WERI-Rb-1 (cell line): Measurements from ENCODE around the gene KLC3.
"Not testable (repeated sequence)": the region's sequence is repeated elsewhere in the genome, so short reads cannot be mapped to it uniquely, and the experiment has no call there.

Source experiments
- DNase-seq: peaks from one replicate; pipeline ENCODE4 v3.0.0-alpha.2; 2020
- H3K27ac ChIP-seq: fragments of 250-450 bp; sonication (Bioruptor Pico); 2 replicates; pipeline ENCODE4 v1.5.1; 2020; ENCODE audit warnings: mild to moderate bottlenecking, moderate library complexity
- H3K27me3 ChIP-seq: fragments of 250-450 bp; sonication (Bioruptor Pico); 2 replicates; pipeline ENCODE4 v1.5.1; 2021; ENCODE audit warnings: mild to moderate bottlenecking, low read depth, moderate library complexity; ENCODE audit not compliant: insufficient read depth, severe bottlenecking
- H3K36me3 ChIP-seq: fragments of 250-450 bp; sonication (Bioruptor Pico); 2 replicates; pipeline ENCODE4 v1.5.1; 2020; ENCODE audit warnings: mild to moderate bottlenecking, moderate library complexity
- H3K4me3 ChIP-seq: 2 replicates; pipeline ENCODE4 v1.5.1; 2011; ENCODE audit warnings: low read depth, mild to moderate bottlenecking, control low read depth, low read length
- H3K9me3 ChIP-seq: fragments of 250-450 bp; sonication (Bioruptor Pico); 2 replicates; pipeline ENCODE4 v1.5.1; 2021; ENCODE audit warnings: mild to moderate bottlenecking, moderate library complexity; ENCODE audit not compliant: severe bottlenecking
- CTCF ChIP-seq: IDR thresholded peaks from 2 replicates; pipeline ENCODE4 v1.5.1; 2011; ENCODE audit warnings: low read depth, mild to moderate bottlenecking, control low read depth, inconsistent platforms, low read length

The KLC3 gene

DNA sequence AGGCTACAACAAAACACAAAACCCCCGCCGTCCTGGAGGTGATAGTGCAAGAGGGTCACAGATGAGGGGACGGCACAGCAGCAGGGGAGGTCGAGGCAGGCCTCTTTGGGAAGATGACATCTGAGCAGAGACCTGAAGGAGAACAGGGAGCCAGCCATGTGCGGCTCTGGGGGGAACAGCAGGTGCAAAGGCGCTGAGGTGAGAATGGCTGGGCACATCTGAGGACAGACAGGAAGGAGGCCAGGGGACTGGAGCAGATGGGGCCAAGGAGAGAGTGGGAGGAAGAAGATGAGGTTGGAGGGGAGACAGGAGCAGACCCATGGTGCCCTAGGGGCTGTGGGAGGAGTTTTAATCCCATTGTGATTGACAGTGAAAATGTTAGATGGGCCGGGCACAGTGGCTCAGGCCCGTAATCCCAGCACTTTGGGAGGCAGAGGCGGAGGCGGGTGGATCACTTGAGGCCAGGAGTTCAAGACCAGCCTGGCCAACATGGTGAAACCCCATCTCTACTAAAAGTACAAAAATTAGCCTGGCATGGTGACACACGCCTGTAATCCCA, 16.1 kb upstream of the KLC3 start:
- no peaks in the 10 kb centered on the region for H3K36me3 ChIP-seq
- no peak overlapping the region for H3K4me3 ChIP-seq
- no peak overlapping the region for H3K27ac ChIP-seq
- no peaks in the 10 kb centered on the region for H3K9me3 ChIP-seq
- DNase-seq: peak; percentile 37
- H3K27me3 ChIP-seq: no peaks in the 10 kb centered on the region
- TF ChIP-seq CTCF: no peak

DNA sequence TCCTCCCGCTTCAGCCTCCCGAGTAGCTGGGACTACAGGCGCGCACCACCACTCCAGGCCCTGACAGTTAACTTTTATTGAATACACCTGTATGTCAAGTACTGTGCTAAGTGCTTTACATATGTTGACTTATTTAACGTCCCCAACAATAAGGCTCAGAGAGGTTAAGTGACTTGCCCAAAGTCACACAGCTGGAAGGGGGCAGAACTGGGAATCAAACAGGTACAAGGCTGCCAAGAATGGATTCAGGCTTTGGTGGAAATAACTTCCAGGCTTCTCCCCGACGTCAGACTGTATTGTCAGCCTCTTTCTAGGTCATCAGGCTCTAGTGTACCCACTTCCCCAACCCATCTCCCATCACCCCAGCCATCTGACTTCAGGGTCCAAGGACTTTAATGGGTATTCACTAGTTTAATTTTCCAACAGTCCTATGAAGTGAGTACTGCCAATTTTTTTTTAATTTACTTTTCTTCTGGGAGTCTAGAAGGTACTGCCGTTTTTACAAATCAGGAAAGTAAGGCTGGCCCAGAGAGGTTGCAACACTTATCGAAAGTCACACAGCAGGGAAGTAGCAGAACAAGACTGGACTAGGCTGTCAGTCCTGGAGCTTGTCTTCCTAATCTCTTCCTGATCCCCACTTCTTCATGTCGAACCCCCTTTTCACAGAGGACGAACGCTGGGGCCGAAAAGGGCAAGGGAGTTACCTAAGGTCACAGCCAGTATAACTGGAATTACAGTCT, 13.0 kb upstream of the KLC3 start:
- no peak overlapping the region for H3K27ac ChIP-seq
- H3K4me3 ChIP-seq: no peak overlapping the region
- no peak for TF ChIP-seq CTCF
- no peaks in the 10 kb centered on the region for H3K9me3 ChIP-seq
- DNase-seq: no peak
- H3K27me3 ChIP-seq: no peaks in the 10 kb centered on the region
- no peaks in the 10 kb centered on the region for H3K36me3 ChIP-seq

DNA sequence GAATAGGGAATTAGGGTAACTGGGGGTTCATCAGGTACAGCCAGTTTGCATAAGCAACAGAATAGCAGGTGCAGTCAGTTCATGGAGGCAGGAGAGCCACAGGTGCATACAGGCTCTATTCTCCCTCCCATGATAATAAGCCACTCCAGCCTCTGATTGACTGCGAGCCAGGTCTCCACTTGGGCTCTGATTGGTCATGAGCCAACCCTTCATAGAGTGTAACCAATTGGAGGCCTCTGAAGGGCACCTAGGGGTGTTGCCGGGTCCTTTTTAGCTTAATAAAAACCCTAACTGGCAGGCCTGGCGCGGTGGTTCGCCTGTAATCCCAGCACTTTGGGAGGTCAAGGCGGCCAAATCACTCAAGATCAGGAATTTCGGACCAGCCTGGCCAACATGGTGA, 9.1 kb upstream of the KLC3 start:
- Histone ChIP-seq H3K9me3 (no peaks in the 10 kb centered on the region), H3K36me3 (no peaks in the 10 kb centered on the region), H3K27ac (no peak overlapping the region), H3K27me3 (no peaks in the 10 kb centered on the region), H3K4me3 (no peak overlapping the region)
- no peak for DNase-seq
- no peak for TF ChIP-seq CTCF

DNA sequence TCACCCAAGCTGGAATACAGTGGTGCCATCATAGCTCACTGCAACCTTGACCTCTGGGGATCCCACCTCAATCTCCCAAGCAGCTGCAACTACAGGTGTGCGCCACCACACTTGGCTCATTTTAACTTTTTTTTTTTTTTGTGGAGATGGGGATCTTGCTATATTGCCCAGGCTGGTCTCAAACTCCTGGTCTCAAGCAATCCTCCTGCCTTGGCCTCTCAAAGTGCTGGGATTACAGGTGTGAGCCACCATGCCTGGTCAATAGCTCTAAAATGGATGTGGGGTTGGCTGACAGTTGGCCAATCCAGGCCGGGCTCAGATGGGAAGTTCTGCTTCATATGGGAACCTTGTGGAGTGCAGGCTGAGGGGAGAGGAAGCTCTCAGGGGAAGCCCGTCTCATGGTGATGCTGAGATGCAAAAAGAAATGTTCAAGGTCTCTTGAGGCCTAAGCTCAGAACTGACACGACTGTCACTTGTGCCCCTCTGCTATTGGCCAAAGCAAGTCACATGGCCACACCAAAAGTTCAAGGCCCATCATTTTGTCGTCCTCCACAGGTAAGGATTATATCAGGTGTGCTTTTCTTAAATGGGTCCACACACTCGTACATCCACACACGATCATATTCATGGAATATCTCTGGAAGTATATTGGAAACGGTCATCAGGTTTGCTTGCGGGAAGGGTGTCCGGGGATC, 6.8 kb upstream of the KLC3 start:
- Histone ChIP-seq H3K9me3 (no peaks in the 10 kb centered on the region), H3K36me3 (no peaks in the 10 kb centered on the region), H3K27ac (no peak overlapping the region), H3K27me3 (no peaks in the 10 kb centered on the region), H3K4me3 (no peak overlapping the region)
- no peak for DNase-seq
- no peak for TF ChIP-seq CTCF

DNA sequence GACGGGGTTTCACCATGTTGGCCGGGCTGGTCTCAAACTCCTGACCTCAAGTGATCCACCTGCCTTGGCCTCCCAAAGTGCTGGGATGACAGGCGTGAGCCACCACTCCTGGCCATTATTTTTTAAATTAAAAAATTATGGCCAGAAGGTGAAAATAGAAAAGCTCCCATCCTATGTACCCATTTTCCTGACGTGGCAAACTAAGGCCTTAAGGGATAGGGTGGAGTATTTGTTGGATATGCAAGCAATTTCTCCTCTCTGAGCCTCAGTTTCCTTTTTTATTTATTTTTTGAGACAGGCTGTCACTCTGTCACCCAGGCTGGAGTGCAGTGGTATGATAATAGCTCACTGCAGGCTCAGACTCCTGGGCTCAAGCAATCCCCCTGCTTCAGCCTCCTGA, 5.7 kb upstream of the KLC3 start:
- not testable (repeated sequence) for H3K9me3 ChIP-seq, H3K4me3 ChIP-seq, DNase-seq, H3K27me3 ChIP-seq, H3K27ac ChIP-seq, H3K36me3 ChIP-seq

DNA sequence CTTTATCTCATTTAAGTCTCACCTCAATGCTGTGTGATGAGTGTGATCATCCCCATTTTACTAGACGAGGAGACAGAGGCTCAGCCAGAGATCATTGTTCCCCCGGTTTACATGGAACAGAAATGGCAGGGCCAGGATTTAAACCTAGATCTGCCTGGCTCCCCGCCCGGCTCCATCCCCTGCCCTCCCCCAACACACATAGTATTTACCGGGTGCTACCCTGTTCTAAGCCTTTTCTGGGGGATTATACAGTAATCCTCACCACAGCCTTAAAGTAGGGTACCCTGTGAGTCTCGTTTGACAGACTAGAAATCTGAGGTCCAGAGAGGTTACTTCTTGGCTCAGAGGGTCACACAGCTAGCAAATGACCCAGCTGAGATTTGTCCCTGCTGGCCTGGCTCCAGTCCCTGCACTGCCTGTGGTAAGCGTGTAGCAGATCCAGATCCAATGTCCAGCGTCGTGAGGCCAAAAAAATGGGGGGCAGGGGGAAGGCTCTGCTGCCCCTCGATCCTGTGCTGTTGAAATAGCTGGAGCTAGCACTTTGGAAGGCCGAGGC, 3.8 kb upstream of the KLC3 start:
- Histone ChIP-seq H3K9me3 (no peaks in the 10 kb centered on the region), H3K4me3 (no peak overlapping the region), H3K27ac (peak overlapping the region; percentile 69), H3K27me3 (no peaks in the 10 kb centered on the region), H3K36me3 (no peaks in the 10 kb centered on the region)
- peak; percentile 68 for DNase-seq
- TF ChIP-seq CTCF: no peak
